Measurements from ENCODE around the gene CRB1.

Gene CRB1

DNA sequence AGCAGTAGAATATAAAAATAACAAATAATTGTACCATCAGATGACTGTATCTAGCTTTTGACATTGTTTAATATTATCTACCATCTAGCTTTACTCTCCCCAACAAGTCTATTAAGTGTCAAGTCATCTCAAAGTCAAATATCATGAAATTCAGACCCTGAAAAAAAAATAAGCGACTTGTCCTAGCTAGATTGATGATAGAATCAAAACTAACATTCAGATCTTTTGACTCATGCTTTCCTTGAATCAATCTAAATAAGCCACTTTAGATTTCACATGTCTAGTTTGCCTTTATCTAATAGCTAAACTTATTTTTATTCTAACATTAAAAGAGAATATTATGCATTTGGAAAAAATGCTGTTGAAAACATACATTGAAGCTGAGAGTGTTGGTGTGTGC is 35.4 kb downstream of the CRB1 start:
- DNase-seq (ENCODE audit: low read depth in 3 of 3), result no peak

- DNase-seq (ENCODE audit: low read depth in 3 of 3), result no peak
Measured at GRCh38 chr1:197304638-197305200, 36.7 kb downstream of the CRB1 start.

- DNase-seq (ENCODE audit: low read depth in 3 of 3), result no peak
Measured at GRCh38 chr1:197305925-197306324, 37.9 kb downstream of the CRB1 start.

DNA sequence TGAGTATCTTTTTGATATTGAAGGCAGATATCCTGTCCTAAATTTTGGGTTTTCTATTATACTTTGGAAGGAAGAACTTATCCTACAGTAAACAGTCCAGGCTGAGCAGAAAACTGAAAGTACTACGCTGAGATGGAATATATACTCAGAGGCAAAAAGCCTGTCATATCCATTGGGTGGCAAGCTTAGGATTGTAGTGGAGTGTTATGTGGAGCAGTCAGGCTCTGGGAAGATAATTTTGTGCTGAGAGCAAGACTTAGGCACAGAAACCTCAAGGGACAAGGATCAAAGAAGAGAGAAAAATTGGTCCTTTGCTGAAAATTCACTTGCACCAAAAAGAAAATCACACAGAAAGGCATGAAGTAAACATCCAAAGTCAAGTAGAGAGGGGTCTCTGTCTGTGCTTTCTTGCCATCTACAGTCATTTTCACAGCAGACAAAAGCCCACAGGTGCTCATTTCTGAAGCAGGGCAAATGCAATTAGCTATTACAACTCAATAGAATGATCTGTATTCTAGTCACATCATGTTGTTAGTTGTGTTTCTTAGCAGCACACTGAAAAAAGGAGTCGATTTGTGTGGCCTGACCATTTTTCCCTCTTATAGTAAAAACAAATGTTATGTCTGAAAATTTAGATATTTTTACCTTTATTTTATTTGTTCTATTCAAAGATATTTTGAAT is 38.5 kb downstream of the CRB1 start:
- no peak for DNase-seq (ENCODE audit: low read depth in 3 of 3)

- no peak for DNase-seq (ENCODE audit: low read depth in 3 of 3)
Measured at GRCh38 chr1:197307136-197307535, 39.1 kb downstream of the CRB1 start.

- no peak for DNase-seq (ENCODE audit: low read depth in 3 of 3)
Measured at GRCh38 chr1:197307551-197307950, 39.5 kb downstream of the CRB1 start.

- no peak for DNase-seq (ENCODE audit: low read depth in 3 of 3)
Measured at GRCh38 chr1:197311081-197311480, 43.0 kb downstream of the CRB1 start.

DNA sequence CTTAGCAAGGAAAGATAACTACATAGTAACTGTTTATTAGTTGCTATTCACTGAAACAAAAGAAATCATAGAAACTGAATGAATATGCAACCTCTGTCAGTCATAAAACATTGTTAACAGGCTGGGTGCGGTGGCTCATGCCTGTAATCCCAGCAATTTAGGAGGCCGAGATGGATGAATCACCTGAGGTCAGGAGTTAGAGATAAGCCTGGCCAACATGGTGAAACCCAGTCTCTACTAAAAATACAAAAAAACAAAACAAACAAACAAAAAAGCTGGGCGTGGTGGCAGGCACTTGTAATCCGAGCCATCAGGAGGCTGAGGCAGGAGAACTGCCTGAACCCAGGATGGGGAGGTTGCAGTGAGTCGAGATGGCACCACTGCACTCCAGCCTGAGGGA is 44.1 kb downstream of the CRB1 start:
- DNase-seq (ENCODE audit: low read depth in 3 of 3), result no peak

- no peak for DNase-seq (ENCODE audit: low read depth in 3 of 3)
Measured at GRCh38 chr1:197313713-197314112, 45.7 kb downstream of the CRB1 start.

GRCh38 chr1:197314682-197315081 is 46.6 kb downstream of the CRB1 start:
- DNase-seq (ENCODE audit: low read depth in 3 of 3), result no peak

GRCh38 chr1:197319631-197320030 is 51.6 kb downstream of the CRB1 start:
- DNase-seq (ENCODE audit: low read depth in 3 of 3), result no peak

- no peak for DNase-seq (ENCODE audit: low read depth in 3 of 3)
Measured at GRCh38 chr1:197320991-197321531, 53.0 kb downstream of the CRB1 start.

- DNase-seq (ENCODE audit: low read depth in 3 of 3), result no peak
Measured at GRCh38 chr1:197321811-197322210, 53.8 kb downstream of the CRB1 start.

DNA sequence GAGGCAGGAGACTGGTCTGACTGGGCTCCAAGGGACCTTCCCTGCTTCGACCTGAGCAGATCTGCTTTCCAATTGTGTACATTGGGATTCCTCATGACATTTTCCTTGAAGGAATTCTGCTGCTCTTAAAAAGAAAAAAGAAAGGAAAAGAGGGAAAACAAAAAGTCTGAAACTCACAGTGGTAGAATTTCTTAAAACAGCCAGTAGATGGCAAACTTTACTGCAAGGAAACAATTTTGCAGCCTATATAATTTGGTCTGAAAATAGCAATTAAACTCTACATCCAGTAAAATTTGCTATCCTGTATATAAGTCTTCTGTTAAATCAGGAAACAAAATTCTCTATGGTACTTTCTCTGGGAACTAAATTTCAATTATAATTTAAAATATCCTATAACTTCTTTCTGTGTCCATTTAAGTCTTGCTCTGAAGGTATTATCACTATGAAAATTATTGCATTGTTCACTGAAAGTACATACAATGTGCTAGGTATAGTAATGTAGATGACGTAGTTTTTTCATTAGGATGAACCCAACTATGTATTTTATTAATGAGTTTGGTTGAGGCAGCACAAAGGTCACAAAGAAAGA is 59.8 kb downstream of the CRB1 start:
- DNase-seq (ENCODE audit: low read depth in 3 of 3), result no peak

DNA sequence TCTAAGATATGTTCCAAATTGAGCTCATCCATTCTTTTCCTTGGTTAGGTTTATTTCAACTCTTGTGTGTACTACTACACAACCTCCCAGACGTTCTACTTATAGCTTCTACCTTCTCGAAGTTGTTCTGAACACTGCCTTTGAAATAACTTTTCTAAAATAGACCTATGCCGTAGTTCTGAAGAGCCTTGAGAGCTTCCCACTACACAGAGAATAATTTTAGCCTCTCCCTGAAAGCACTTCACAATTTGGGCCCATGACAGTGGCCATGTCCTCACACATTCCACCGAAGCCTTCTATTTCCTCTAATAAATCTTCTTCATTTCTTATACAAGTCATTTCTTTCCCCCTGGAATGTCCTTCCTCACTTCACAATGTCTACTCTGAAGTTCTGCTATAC is 62.2 kb downstream of the CRB1 start:
- DNase-seq (ENCODE audit: low read depth in 3 of 3), result no peak

DNA sequence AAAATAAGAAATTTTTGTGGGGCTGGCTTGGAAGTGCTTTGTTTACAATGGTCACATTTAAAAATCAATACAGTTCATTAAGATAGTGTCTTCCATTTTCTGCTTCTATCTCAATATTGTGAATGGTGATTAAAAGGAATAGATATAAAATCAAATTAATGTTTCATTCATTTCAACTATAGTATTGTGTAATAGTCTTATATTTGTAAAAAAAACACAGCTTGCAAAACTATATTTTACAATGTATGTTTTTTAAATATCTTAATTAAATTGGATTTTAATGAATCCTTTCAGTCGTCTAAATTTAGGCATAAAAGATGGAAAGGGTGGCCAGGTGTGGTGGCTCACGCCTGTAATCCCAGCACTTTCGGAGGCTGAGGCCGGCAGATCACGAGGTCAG is 63.5 kb downstream of the CRB1 start:
- no peak for DNase-seq (ENCODE audit: low read depth in 3 of 3)

DNA sequence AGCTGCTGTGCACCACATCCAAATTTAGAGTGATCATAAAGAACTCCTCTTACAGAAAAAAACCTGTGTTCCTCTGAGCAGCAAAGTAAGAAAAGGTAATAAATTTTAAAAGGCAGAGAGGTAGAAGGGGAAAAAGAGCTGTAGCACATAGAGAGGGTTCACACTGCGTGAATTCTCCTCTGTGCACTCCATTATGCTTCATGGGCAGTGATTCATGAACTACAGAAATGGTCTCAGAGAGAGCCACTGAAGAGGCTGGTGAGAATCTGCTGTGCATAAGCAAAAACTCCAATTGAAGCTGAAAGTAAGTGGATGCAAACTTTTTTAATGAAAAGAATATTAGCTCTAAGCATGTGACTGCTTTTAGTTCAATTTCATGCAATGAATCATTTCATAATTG is 65.0 kb downstream of the CRB1 start:
- no peak for DNase-seq (ENCODE audit: low read depth in 3 of 3)

- no peak for DNase-seq (ENCODE audit: low read depth in 3 of 3)
Measured at GRCh38 chr1:197336571-197336970, 68.5 kb downstream of the CRB1 start.

DNA sequence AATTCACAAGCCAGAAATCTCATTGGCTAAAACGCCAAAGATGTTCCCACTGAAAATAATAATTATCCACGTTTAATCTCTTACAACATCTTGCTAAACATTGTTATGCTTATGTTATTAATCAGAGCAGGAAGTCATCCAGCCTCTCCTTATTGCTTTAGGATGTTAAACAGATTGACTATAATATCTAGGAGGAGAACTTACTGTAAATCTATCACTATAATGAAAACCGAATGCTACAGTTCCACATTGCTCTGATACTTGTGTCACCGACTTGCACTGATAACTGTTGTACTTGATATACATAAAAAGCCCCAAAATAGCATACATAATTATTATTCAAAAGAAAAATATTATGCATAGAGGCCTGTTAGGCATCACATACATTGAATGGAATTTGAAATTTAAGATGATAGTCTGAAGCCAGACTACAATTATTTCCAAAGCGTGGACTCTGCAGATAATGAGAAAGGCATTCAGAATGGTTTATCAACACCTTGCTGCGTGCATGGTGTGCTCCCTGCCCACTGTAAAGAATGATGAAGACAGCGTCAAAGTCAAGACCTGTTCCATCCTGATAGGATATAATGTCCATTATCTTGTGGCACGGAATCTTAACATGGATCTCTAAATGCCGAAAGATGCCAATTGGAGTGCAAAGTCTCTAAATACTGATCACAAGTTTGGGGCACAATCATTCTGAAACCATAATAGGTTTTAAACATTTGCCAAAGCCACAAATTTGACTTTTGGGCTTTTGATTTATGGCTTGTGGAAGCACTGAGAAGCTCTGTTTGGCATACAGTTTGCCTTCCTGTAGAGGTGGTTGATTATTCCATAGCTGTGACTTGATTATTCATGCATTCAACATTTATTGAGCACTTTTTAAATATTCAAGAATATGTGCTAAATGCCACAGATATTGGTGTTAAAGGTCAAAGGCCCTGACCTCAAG is 71.3 kb downstream of the CRB1 start:
- DNase-seq (ENCODE audit: low read depth in 3 of 3), result no peak

DNA sequence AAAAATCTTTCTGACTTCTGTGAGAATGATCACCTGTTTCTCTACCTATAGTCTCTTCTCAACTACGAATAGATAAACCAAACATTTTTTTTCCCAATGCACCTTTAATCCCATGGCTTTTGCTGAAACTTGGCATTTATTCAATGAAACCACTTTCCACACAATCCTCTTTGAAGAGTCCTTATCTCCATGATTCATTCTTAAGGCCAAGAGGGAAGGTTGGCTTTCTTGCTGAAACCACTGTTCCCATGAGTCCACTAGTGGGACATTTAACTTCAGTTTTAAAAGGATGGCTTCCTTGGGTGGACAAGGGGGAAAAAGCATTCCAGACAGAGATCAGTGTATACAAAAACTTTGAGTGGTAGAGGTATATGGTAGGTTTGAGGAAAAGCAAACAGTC is 73.6 kb downstream of the CRB1 start:
- no peak for DNase-seq (ENCODE audit: low read depth in 3 of 3)

DNA sequence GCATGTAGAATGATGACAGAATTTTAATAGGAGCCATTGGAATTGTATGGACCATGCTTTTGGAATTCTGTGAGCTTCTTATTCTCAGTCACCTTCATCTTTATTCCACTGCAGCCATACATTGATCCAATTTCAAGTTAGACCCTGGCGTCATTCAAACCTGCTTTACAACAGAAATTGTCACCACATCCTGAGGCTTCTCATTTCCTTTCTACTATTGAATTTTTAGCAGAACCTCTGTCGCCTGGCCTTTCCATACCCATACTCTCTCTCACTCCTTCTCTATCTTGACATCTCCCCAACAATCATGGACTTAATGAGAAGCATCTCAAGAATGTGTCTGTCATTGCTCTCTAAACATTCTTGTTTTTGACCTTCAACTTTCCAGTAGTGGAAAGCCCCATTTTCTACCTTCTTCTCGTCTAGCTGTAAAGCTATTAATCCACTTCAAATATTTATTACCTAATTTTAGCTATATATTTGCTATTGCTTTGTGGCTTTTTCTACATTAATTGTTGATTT is 74.1 kb downstream of the CRB1 start:
- no peak for DNase-seq (ENCODE audit: low read depth in 3 of 3)

DNA sequence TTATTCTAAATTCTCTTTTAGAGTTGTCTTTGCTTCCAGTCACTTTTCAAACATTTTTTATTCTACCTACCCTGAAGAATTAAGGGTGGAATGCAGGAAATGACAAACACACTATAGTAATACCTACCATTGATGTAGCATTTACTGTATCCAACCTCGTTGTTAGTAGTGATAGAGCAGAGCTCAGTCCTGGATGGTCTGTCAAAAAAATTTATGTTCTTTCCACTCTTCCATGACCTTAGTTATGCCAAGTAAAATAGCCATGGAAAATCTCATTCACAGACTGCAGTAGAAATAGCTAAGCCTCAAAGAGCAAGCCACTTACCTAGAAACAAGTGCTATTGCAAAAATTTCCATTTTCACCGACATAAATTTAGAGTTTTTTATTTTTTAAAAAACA is 74.6 kb downstream of the CRB1 start:
- DNase-seq (ENCODE audit: low read depth in 3 of 3), result no peak
